Chondrocyte (in vitro differentiated cells): ENCODE measurements around the gene BUD13. TPM values are rescaled to one million over a fixed set of nuclear protein-coding genes. Genes with fewer than 3 reads are reported as not detected.

Experiments
- DNase-seq: peaks from one replicate; pipeline ENCODE4 v3.0.0; 2021; ENCODE audit warnings: mixed read lengths, low spot score
- H3K27ac Mint-ChIP-seq: one replicate; pipeline ENCODE4 v1.8.0; 2021; ENCODE audit warnings: mild to moderate bottlenecking, moderate library complexity, mixed read lengths; ENCODE audit not compliant: unreplicated experiment
- H3K27me3 Mint-ChIP-seq: 2 replicates; pipeline ENCODE4 v1.8.0; 2021; ENCODE audit warnings: low read depth, mixed read lengths
- H3K36me3 Mint-ChIP-seq: 2 replicates; pipeline ENCODE4 v1.8.0; 2021; ENCODE audit warnings: low read depth, mixed read lengths
- H3K4me1 Mint-ChIP-seq: 2 replicates; pipeline ENCODE4 v1.8.0; 2021; ENCODE audit warnings: low read depth, mild to moderate bottlenecking, mixed read lengths
- H3K4me3 Mint-ChIP-seq: one replicate; pipeline ENCODE4 v1.8.0; 2021; ENCODE audit warnings: mild to moderate bottlenecking, moderate library complexity, mixed read lengths; ENCODE audit not compliant: unreplicated experiment
- H3K9me3 Mint-ChIP-seq: 2 replicates; pipeline ENCODE4 v1.8.0; 2021; ENCODE audit warnings: low read depth, mixed read lengths
- total RNA-seq: library from RNA; stranded (reverse); gene quantifications from 3 replicates; pipeline ENCODE4 v1.2.1, GENCODE V29; 2021
- TF ChIP-seq, protein P1 (sequence below): fragments of 200-600 bp; sonication (generic); IDR thresholded peaks from 2 replicates; pipeline ENCODE4 v1.5.0; 2021; ENCODE audit warnings: antibody characterized with exemption, mild to moderate bottlenecking, moderate library complexity

Gene BUD13
- total RNA-seq, 1 donor from 2014 or later, result 9.6 TPM

DNA sequence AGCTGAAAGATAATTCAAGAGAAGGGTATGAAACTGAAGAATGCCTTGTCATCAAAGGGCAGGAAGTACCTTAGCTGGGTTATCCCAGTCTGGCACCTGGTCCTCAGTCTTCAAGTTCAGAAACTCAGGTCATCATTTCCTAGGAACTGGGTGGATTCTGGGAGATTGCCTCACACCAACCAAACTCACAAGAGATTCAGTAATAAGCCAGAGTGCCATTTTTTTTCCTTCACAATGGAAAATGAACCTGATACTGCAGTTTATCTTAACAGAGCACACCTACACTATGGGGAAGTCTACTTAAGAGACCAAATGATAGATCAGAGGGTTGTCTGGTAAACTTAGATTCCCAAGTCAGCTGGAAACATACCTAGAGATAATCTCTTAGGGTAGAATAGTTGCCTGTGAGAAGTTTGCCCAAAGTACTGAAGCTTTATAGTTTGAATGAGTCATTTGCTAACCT lies 3.8 kb upstream of the BUD13 start:
- Mint-ChIP-seq H3K27ac (no peak overlapping the region), H3K27me3 (no peaks in the 10 kb centered on the region), H3K4me1 (peaks cover 15% of the 10 kb centered on the region), H3K9me3 (no peaks in the 10 kb centered on the region), H3K36me3 (peaks cover 29% of the 10 kb centered on the region), H3K4me3 (no peak overlapping the region)
- no peak for DNase-seq
- TF ChIP-seq, protein P1, sequence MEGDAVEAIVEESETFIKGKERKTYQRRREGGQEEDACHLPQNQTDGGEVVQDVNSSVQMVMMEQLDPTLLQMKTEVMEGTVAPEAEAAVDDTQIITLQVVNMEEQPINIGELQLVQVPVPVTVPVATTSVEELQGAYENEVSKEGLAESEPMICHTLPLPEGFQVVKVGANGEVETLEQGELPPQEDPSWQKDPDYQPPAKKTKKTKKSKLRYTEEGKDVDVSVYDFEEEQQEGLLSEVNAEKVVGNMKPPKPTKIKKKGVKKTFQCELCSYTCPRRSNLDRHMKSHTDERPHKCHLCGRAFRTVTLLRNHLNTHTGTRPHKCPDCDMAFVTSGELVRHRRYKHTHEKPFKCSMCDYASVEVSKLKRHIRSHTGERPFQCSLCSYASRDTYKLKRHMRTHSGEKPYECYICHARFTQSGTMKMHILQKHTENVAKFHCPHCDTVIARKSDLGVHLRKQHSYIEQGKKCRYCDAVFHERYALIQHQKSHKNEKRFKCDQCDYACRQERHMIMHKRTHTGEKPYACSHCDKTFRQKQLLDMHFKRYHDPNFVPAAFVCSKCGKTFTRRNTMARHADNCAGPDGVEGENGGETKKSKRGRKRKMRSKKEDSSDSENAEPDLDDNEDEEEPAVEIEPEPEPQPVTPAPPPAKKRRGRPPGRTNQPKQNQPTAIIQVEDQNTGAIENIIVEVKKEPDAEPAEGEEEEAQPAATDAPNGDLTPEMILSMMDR, result no peak

DNA sequence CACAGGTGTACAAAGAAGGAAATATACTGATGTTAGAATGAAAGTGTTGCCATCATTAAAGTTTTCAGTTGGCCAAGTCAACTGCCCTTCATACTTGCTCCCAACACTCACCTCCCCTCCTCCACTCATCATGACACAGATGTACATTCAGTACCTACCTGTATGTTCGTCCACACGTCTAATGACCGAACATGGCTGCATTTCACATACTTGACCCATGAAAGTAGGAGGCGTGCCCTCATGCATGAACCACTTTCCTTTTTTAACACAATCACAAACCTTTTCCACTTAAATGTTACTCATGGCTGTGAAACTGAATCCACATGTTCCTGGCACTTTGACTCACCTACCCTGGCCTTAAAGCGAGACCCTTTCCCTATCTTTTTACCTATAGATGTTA lies 3.2 kb upstream of the BUD13 start:
- TF ChIP-seq, protein P1, result no peak

GRCh38 chr11:116774661-116775060 lies 1.9 kb upstream of the BUD13 start:
- Mint-ChIP-seq H3K36me3 (peaks cover 20% of the 10 kb centered on the region), H3K9me3 (no peaks in the 10 kb centered on the region), H3K27me3 (no peaks in the 10 kb centered on the region), H3K4me3 (no peak overlapping the region), H3K4me1 (peaks cover 24% of the 10 kb centered on the region), H3K27ac (no peak overlapping the region)
- TF ChIP-seq, protein P1, result no peak
- DNase-seq, result no peak

More for the DNA sequence above, 3.2 kb upstream of the BUD13 start:
- no peak overlapping the region for H3K27ac Mint-ChIP-seq
- H3K9me3 Mint-ChIP-seq, result no peaks in the 10 kb centered on the region
- H3K36me3 Mint-ChIP-seq, result peaks cover 25% of the 10 kb centered on the region
- no peak for DNase-seq
- peaks cover 21% of the 10 kb centered on the region for H3K4me1 Mint-ChIP-seq
- no peaks in the 10 kb centered on the region for H3K27me3 Mint-ChIP-seq
- H3K4me3 Mint-ChIP-seq, result no peak overlapping the region

DNA sequence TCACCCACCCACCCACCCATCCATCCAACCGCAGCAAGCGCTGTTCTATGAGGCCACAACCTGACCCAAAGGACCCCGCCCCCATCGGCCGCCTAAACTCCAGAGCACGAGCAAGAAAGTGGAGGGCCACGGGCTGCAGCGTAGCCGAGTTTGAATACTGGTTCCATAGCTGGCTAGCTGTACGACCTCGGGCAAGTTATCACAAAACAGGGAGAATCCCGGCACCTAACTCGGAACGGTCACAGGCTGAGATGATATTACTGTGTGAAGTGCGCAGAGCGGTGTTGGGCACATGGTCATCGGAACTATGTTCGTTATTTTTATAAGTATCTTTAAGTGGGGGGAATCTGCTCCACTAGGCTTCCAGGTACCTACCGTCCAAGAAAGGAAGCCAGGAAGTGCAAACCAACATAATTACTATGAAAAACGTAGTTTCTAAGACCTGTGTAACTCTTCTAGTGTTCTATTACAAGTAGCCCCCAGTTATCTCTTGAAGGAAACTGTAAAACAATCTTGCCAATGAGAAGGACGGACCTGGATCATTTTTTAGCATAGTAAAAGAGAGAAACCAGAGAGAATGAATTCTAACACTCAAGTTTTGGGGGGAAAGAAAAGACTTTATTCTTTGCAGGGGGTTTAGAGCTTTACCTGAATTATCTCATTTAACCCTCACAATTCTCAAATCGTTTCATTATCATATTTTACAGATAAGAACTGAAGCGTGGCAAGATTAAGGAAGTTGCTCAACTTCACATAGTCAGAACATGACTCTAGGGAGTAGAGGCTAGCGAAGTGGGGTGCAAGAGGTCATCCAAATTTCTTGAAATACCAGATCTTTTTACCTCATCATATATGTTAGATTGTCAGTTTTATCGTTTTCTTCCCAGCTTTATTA lies 663 bp upstream of the BUD13 start:
- TF ChIP-seq, protein P1, result peak; percentile 4
- Mint-ChIP-seq H3K9me3 (no peaks in the 10 kb centered on the region), H3K27ac (peak overlapping the region; percentile 95), H3K36me3 (peaks cover 14% of the 10 kb centered on the region), H3K27me3 (no peaks in the 10 kb centered on the region), H3K4me3 (peak overlapping the region; percentile 92), H3K4me1 (peaks cover 24% of the 10 kb centered on the region)
- DNase-seq, result no peak

DNA sequence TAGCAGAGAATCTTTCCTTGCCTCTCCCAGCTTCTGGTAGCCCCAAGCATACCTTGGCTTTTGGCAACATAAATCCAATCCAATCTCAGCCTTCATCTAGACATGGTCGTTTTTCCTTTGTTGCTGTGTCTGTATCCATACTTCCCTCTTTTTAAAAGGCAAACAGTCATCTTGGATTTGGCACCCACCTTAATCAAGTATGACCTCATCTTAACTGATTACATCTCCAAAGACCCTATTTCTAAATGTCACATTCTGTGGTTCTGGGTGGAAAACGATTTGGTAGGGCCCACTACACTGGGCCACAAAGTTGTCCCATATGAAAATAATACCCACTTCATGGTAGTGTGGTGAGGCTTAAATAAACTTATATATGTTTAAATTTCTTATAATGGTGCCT lies 852 bp downstream of the BUD13 start:
- TF ChIP-seq, protein P1, result no peak
- Mint-ChIP-seq H3K27ac (peak overlapping the region; percentile 95), H3K36me3 (peaks cover 7% of the 10 kb centered on the region), H3K9me3 (no peaks in the 10 kb centered on the region), H3K4me3 (peak overlapping the region; percentile 92), H3K27me3 (no peaks in the 10 kb centered on the region), H3K4me1 (peaks cover 24% of the 10 kb centered on the region)
- no peak for DNase-seq
